Dermis microvascular lymphatic vessel endothelial cell (primary cell): ENCODE results near the gene RB1. TPM values are rescaled to one million over a fixed set of nuclear protein-coding genes. Genes with fewer than 3 reads are reported as not detected.
A peak's percentile ranks its signal among the peaks of the same experiment; 100 is the strongest.
"Not testable (repeated sequence)": the region's sequence is repeated elsewhere in the genome, so short reads cannot be mapped to it uniquely, and the experiment has no call there.

Experiments used
- DNase-seq, 2 donors: peaks; one replicate each; pipeline versions ENCODE4 v3.0.0 to v3.0.0-alpha.2; 2010; ENCODE audit warnings: low read depth in 2 of 2
- total RNA-seq: library from RNA; depleted of rRNA; stranded (reverse); fragments of >200 nt; gene quantifications from 2 replicates; pipeline ENCODE4 v1.2.1, GENCODE V29; 2014

Gene RB1
- total RNA-seq, 1 donor from 2014 or later = 24.4 TPM

- no peak for DNase-seq
Measured at GRCh38 chr13:48346583-48346982, 43.0 kb downstream of the RB1 start.

GRCh38 chr13:48349525-48349924 lies 46.0 kb downstream of the RB1 start:
- no peak for DNase-seq

- DNase-seq = no peak
Measured at GRCh38 chr13:48353590-48353989, 50.0 kb downstream of the RB1 start.

GRCh38 chr13:48355524-48355923 lies 52.0 kb downstream of the RB1 start:
- not testable (repeated sequence) for DNase-seq

DNA sequence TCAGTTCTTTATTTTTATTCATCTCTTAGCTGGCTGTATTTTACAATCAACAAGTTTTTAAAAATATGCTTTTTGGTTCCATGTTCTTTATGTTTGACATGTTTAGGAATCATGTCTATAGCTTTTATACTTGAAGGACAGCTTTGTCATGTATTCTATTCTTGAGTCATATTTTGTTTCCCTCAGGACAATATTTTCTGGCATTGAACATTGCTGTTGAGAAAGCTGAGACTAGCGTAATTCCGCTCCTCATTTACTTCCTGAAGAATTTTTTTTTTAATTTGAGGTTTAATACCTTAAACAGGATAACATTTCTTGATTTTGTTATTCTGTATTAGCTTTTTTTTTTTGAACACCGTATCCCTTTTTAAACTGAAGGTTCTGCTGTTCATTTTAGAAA lies 53.2 kb downstream of the RB1 start:
- no peak for DNase-seq

- no peak for DNase-seq
Measured at GRCh38 chr13:48369988-48370387, 66.4 kb downstream of the RB1 start.

DNA sequence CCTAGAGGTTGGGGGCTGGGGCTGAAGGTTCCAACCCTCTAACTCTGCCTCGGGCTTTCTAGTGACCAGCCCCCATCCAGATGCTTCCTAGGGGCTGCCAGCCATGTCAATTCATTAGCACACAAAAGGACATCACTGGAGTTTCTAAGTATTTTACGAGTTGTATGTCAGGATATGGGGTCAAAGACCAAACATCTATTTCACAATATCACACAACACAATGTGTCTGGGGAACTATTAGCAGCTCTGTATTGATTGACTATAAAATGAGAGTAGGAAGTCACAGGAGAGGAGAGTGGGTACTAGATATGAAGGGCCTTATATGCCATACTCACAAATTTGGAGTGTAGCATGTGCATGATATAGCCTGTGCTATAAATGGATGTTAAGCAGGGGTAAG lies 67.3 kb downstream of the RB1 start:
- DNase-seq = peak in 1 of 2 donors; percentile 2

- DNase-seq = no peak
Measured at GRCh38 chr13:48377857-48378256, 74.3 kb downstream of the RB1 start.

GRCh38 chr13:48380581-48380980 lies 77.0 kb downstream of the RB1 start:
- DNase-seq = no peak

DNA sequence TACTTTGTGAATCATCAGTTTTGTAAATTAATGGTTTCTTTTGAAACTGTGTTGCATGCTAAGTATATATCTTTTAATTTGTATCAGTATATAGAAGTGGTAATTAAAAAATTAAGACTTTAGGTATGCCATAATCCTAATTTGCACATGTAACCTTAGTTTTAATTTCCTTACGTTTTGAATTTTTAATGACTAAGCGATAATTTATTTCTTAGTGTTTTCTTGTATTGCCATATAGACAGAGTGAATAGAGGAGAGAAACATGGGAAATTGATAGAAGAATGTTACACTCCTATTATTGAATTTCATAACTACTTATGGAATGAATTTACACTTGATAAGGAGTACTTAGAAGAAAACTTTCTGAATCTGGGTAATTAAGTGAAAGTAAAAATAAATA lies 79.8 kb downstream of the RB1 start:
- no peak for DNase-seq

DNA sequence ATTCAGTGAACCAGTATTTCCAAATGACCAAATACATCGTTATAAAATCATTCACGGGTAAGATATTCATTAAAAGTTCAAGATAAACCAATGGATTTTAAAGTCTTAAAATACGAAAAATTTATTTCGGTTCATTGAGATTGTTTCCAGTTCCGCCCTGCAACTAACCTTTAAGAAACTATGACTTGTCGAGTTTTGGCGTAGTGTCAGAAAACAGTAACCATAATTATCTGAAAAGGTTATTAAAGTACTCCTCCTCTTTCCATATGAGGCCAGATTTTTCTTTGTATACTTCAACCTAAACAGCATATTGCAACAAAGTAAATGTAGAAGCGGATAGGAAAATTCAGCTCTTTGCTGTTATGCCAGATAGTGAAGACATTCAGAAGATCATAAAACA lies 83.3 kb downstream of the RB1 start:
- DNase-seq = no peak

- no peak for DNase-seq
Measured at GRCh38 chr13:48391257-48391656, 87.7 kb downstream of the RB1 start.

GRCh38 chr13:48393030-48393697 lies 89.6 kb downstream of the RB1 start:
- DNase-seq = no peak

DNA sequence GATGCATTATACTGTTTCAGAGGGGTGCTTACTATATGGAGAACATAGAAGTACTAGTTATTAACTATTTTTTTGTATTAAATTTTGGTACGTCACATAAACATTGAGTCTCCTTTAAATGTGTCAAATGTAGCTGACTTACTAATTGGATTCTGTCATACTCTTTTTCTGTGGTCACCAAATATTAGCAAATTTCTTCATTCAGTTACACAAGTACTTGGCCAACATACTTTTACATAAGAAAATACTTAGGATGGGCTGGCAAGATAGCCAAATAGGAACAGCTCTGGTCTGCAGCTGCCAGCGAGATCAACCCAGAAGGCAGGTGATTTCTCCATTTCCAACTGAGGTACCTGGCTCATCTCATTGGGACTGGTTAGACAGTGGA lies 90.1 kb downstream of the RB1 start:
- no peak for DNase-seq

DNA sequence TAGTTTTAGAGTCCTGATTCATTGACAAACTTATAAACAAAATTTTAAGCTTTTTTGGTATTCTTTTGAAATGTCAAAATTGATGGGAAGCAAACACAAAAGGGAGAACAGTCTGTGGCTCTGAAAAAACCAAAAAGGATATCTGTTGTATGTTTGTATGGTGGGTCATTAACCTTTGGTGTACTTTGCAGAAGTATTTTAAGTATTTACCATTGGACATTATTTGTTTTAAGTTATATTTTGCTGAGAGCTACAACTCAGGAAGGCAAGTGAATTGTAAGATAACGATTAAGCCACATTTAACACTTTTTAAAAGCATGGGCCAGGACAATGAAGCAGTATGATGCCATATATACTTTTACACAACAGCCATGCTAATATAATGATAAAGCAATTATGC lies 94.2 kb downstream of the RB1 start:
- DNase-seq = no peak

DNA sequence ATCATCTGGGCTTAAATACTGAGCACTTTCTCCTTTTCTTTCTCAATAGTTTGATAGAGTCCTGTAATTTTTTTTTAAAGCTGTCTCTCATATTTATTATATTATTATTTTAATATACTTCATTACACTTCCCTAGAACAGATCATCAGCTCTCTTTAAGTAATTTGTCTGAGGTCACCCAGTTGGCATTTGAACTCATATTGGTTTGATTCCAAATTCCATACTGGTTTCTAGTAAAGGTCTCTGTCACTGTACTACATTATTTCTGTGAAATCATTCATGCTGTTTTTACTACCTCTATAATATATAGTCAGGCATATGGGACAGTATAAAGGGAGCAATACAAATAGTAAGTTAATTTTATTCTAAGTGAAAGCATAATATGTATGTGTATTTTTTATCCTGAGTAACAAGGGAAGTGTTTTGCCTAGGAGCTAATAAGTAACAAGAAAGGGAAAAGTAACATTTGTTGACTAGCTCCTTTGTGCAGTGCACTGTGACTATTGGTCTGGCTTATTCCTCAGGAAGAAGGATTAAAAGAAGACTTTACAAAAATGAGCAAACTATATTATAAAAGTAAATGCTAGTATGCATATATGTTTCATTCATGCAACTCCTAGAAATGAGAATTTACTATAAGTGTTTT lies 95.0 kb downstream of the RB1 start:
- DNase-seq = peak in 1 of 2 donors; percentile 7

DNA sequence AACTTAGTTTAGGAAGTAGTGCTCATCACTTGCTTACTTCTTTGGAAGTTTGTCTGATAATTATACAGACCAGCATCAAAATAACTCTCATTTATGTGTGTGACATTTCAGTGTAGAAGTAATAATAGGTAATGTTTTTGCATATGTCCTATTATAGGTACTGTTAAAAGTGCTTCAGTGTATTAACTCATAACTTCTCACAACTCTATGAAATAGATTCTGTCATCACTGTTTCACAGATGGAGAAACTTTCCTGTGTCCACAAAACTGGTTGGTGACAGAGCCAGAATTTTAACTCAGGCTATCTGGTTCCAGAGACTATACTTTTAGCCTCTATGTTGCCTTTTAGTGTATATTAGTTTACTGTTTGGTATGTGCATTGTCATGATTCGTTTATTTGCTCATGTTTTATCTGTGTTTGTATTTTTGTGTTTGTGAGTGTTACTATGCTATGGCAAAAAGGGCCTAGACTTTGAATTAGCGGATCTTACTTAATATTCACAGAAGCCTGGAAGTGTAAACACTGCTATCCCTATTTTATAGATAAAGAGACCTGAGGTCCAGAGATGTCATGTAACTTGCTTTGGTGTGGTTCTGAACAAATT lies 96.6 kb downstream of the RB1 start:
- DNase-seq = peak in 1 of 2 donors; percentile 10

GRCh38 chr13:48400850-48401291 lies 97.3 kb downstream of the RB1 start:
- peak; percentile 55 to 92 for DNase-seq

DNA sequence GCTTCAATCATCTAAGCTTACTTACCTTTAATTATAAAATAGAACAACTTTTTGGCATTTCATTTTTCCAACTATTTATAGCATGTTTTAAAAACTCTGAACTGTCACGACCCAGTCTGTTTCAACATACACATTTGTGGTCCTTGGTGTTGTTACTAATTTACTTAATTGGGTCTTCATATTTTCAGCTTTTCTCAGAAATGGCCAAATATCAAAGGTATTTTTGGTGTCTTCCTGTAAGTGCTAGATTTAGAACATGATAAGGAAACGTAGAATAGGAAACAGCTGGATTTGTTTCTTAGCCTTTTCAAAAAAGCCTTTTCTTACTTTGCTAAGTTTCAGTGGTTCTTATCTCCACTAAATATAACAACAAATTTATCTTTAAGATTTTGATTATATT lies 97.9 kb downstream of the RB1 start:
- DNase-seq = peak in 1 of 2 donors; percentile 28

- no peak for DNase-seq
Measured at GRCh38 chr13:48402325-48402932, 98.9 kb downstream of the RB1 start.

DNA sequence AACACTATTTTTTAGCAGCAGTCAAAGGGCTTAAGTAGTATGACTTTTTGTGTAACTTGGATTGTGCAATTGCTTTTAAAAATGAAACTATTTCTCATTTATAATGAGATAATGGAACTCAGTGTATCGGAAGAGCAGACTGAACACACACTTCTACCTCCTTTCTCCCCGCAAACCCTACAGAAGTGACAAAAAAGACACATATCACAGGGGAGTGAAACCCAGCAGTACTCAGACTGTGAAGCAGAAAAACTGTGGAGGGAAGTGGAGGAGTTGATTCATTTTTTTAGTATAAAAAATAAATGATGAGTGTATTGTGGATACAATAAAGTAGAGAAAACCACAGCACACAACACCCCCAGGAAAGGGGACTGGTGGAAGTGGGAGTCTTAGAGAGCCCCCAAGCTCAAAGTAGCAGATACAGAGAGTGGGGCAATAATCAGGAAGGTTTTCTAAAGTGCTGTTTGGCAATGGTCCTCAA lies 99.6 kb downstream of the RB1 start:
- DNase-seq = no peak

DNA sequence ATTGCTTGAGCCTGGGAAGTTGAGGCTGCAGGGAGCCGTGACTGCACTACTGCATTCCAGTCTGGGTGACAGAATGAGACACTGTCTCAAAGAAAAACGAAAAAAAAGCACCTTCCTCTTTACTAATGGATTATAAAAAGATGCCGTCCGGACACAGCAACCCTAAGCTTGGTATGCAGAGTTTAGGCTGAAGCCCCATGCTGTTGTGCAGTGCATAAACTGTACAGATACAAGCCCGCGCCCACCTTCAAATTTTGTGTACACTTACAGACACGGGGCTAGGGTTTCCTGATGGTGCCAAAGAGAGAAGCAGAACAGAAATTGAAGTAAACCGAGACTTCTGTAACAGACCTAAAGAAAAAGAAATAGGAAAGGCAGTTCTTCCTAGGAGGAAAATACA lies 100.4 kb downstream of the RB1 start:
- no peak for DNase-seq
